GM12864 (cell line): ENCODE results near the gene LEMD3.

Experiments
- DNase-seq: peaks from one replicate; pipeline ENCODE4 v3.0.0-alpha.2; 2011; ENCODE audit warnings: low read depth
- H3K4me3 ChIP-seq: 2 replicates; pipeline ENCODE4 v1.5.1; 2011; ENCODE audit warnings: mild to moderate bottlenecking, low read depth, low read length, control low read depth
- TF ChIP-seq, protein P1 (sequence below): IDR thresholded peaks from 2 replicates; pipeline ENCODE4 v1.5.1; 2011; ENCODE audit warnings: low read depth, mild to moderate bottlenecking, moderate library complexity, low read length, control low read depth, inconsistent platforms; ENCODE audit errors: missing control alignments

Gene LEMD3

DNA sequence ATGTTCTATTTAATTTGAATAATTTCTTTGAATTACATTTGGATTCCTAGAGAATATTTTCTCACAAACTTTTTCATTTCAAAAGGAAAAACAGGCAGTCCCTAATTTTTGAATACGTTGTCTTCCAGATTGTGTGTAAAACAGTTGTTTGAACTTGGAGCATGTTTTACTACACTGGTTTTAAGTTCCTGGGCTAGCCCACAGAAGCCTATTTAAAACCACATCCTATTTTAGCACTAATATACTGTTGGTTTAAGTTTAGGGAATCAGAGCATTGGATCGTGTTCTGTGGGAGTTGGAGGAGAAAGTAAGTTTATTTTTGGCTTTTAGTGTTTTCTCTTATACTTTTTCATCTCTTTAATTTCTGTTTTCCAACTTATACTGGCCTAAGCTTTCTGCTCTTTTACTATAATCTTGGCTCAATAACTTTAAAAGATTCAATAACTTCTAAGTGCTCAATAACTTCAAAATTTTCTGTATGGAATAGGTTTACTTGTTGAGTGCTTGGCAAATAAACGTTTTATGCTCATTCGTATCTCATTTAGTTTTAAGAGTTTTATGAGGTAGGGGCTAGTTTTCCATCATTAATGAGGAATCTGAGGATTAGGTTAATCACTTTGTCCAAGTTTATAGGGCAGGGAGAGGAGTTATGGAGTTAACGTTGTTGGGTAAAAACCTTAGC, 14.9 kb downstream of the LEMD3 start:
- TF ChIP-seq, protein P1, sequence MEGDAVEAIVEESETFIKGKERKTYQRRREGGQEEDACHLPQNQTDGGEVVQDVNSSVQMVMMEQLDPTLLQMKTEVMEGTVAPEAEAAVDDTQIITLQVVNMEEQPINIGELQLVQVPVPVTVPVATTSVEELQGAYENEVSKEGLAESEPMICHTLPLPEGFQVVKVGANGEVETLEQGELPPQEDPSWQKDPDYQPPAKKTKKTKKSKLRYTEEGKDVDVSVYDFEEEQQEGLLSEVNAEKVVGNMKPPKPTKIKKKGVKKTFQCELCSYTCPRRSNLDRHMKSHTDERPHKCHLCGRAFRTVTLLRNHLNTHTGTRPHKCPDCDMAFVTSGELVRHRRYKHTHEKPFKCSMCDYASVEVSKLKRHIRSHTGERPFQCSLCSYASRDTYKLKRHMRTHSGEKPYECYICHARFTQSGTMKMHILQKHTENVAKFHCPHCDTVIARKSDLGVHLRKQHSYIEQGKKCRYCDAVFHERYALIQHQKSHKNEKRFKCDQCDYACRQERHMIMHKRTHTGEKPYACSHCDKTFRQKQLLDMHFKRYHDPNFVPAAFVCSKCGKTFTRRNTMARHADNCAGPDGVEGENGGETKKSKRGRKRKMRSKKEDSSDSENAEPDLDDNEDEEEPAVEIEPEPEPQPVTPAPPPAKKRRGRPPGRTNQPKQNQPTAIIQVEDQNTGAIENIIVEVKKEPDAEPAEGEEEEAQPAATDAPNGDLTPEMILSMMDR = no peak
- no peak overlapping the region for H3K4me3 ChIP-seq
- DNase-seq = no peak

DNA sequence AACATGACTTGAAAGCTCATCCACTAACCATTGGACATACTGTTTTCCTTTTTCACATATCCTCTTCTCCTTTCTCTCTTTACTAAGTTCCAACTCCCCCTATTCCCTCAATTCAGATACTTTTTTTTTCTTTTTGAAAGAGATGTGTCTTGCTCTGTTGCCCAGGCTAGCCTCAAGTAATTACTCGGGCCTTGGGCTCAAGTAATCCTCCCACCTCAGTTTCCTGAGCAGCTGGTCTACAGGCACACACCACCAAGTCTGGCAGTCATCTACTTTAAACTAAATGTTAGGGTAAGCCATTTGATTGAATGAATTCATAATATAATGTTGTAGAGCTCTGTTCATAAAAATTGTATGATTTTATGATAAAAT, 15.5 kb downstream of the LEMD3 start:
- TF ChIP-seq, protein P1 = no peak
- DNase-seq = no peak
- H3K4me3 ChIP-seq = no peak overlapping the region

DNA sequence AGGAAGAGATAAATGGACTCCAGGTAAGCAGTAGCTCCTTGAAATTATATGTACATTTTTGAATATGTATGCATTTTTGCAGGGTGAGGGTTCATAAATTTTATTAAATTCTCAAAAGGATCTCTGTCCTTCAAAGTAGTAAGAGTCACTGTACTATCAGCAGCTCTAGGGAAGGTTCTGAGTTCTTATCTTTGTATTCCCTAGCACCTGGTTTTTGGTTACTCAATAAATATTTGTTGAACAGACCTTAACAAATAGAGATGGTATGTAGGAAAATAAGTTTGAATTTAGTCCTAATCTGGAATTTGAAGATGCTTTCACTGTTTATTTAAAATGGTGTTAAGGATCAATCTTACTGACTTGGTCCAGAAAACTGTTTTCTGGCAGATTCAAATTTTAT, 18.3 kb downstream of the LEMD3 start:
- DNase-seq = no peak
- H3K4me3 ChIP-seq = no peak overlapping the region
- TF ChIP-seq, protein P1 = no peak

DNA sequence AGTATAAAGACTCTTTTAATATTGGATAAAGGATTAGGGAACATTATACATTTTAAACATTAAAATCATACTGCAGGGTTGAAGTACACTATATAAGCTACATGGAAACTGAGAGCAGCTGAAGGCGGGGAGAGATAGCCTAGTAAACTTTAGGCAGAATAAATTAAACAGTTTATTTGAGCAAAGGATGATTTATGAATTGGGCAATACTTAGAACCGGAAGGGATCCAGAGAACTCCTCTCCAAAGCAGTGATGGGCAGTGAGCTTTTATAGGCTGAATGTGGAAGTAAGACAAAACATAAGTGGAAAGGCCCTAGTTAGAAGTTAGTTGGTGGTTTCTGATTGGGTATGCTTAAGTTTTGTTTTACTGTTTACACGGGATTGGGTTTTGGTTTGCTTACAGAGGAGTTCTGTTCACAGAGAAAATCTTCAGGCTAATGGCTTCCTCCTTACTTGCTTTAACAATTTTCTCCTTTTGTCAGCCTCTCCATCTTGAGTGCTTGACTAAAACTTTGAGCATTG, 18.9 kb downstream of the LEMD3 start:
- TF ChIP-seq, protein P1 = no peak
- no peak for DNase-seq
- no peak overlapping the region for H3K4me3 ChIP-seq

DNA sequence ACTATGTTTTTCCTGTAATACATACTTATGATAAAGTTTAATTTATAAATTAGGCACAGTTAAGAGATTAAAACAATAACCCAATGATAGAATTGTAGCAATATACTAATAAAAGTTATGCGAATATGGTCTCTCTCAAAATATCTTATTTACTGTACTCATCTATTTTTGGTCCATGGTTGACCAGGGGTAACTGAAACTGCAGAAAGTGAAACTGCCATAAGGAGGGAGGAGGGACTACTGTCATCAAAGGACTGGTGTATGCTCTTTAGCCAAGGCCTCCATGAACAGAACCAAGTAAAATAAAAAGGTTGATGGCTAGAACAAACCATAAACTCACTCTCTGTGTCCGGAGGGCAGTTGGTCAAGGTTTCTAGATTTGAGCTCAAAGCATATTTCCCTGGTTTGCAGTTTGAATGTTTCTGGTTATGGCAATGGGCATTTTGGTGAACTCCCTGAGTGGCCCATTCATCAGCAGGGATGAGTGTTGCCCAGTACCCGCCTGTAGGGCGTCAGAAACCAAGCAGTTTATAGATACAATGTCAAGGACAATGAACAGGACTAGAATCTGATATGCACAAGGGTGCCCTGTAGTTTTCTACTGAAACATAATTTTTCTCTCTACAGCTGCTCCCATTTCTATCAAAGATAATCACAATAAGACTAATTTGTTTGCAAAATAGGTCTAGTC, 19.8 kb downstream of the LEMD3 start:
- no peak overlapping the region; the same call in 1 of the 2 replicates for H3K4me3 ChIP-seq
- TF ChIP-seq, protein P1 = no peak
- DNase-seq = peak; percentile 56

DNA sequence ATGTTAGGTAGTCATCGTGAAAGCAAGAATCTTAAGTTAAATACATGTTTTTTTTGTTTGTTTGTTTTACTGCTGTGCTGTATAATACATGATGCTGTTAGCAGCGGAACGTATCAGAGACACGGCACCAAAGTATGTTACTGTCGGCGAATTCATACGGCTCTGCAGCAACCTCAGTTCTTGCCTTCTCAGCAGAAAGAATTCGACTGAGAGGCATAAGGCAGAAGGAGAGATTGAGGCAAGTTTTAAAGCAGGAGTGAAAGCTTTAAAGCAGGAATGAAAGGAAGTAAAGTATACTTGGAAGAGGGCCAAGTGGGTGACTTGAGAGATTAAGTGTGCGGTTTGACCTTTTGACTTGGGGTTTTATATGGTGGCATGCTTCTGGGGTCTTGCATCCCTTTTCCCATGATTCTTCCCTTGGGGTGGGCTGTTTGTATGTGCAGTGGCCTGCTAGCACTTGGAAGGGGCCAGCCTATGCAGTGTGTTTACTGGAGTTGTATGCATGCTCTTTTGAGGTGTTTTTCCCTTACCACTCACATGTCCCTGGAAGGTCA, 23.7 kb downstream of the LEMD3 start:
- H3K4me3 ChIP-seq = no peak overlapping the region
- TF ChIP-seq, protein P1 = no peak
- no peak for DNase-seq
